GM12878 (cell line): ENCODE measurements around the gene STRBP. TPM values are rescaled to one million over a fixed set of nuclear protein-coding genes. Genes with fewer than 3 reads are reported as not detected.

ENCODE experiments used
- ATAC-seq: fragments of 200-7000 bp; cut with Tn5 transposase; 3 replicates; pipeline ENCODE4 v1.9.1; 2020; ENCODE audit warnings: mild to moderate bottlenecking, moderate library complexity
- BruUV-seq: library from RNA; stranded (reverse); fragments of 400-500 nt; replicated peaks from 2 replicates; lab custom pipeline; 2021; lab: Mats Ljungman, UMichigan
- CTCF ChIA-PET: fragments of 300-600 bp; sonication (Branson Sonifier 250); formaldehyde crosslinking; extraction: SDS; loops from one replicate; lab custom pipeline; 2021; ENCODE audit warnings: inconsistent platforms; lab: Yijun Ruan, JAX
- POLR2A ChIA-PET: fragments of 350-600 bp; formaldehyde crosslinking; extraction: SDS; loops from one replicate; lab custom pipeline; 2021; ENCODE audit warnings: inconsistent platforms; lab: Charles Lee
- RAD21 ChIA-PET: fragments of 300-600 bp; sonication (Branson Sonifier 250); formaldehyde crosslinking; loops from one replicate; lab custom pipeline; 2023; ENCODE audit warnings: antibody characterized with exemption; ENCODE audit not compliant: unreplicated experiment; lab: Charles Lee
- SMC1A ChIA-PET: fragments of 300-600 bp; sonication (Branson Sonifier 250); formaldehyde crosslinking; loops from one replicate; lab custom pipeline; 2023; ENCODE audit not compliant: unreplicated experiment, uncharacterized antibody; lab: Charles Lee
- DNase-seq: peaks from one replicate; pipeline ENCODE4 v3.0.0-alpha.2; 2011; ENCODE audit warnings: low read depth, low spot score
- FAIRE-seq: peaks from 3 replicates; lab custom pipeline; 2011; peaks lifted over from hg19 to GRCh38; lab: Jason Lieb, UNC
- H2AFZ ChIP-seq: 2 replicates; pipeline ENCODE4 v1.6.0; 2011; ENCODE audit warnings: low read depth, low read length, control low read depth; ENCODE audit not compliant: control insufficient read depth
- H3K27ac ChIP-seq: 2 replicates; pipeline ENCODE4 v1.5.1; 2011; ENCODE audit warnings: control low read depth; ENCODE audit not compliant: control insufficient read depth, insufficient read depth
- H3K27me3 ChIP-seq, 2 experiments: replicated peaks in 1 of 2; 2 replicates each; pipeline versions ENCODE4 v1.6.0 to v1.6.1; 2011; ENCODE audit warnings: low read length in 1 of 2; ENCODE audit not compliant: control insufficient read depth in 2 of 2, insufficient read depth in 2 of 2
- H3K36me3 ChIP-seq, 2 experiments: 2 replicates each; pipeline ENCODE4 v1.5.1; 2011; ENCODE audit warnings: low read length in 1 of 2; ENCODE audit not compliant: control insufficient read depth in 2 of 2, insufficient read depth in 2 of 2
- H3K4me1 ChIP-seq: 2 replicates; pipeline ENCODE4 v1.6.1; 2011; ENCODE audit warnings: mild to moderate bottlenecking, low read length, moderate library complexity, mixed read lengths; ENCODE audit not compliant: control insufficient read depth, insufficient read depth
- H3K4me2 ChIP-seq: 2 replicates; pipeline ENCODE4 v1.6.0; 2011; ENCODE audit warnings: control low read depth; ENCODE audit not compliant: control insufficient read depth, insufficient read depth
- H3K4me3 ChIP-seq: fragments of 200-600 bp; sonication (generic); 2 replicates; pipeline ENCODE4 v1.5.1; 2016
- H3K79me2 ChIP-seq: 2 replicates; pipeline ENCODE4 v1.6.0; 2011; ENCODE audit warnings: low read length; ENCODE audit not compliant: control insufficient read depth, insufficient read depth
- H3K9ac ChIP-seq: 2 replicates; pipeline ENCODE4 v1.8.0; 2011; ENCODE audit warnings: low read length, control low read depth, mixed read lengths; ENCODE audit not compliant: control insufficient read depth, insufficient read depth
- H3K9me3 ChIP-seq: replicated peaks from 3 replicates; pipeline ENCODE4 v1.5.1; 2011; ENCODE audit warnings: mild to moderate bottlenecking, low read length; ENCODE audit not compliant: control insufficient read depth, insufficient read depth
- H4K20me1 ChIP-seq: 2 replicates; pipeline ENCODE4 v1.6.0; 2011; ENCODE audit not compliant: control insufficient read depth, insufficient read depth
- ATF7 ChIP-seq: fragments of 450-650 bp; IDR thresholded peaks from 2 replicates; pipeline ENCODE4 v1.6.1; 2016; ENCODE audit warnings: low read depth, mild to moderate bottlenecking
- BHLHE40 ChIP-seq, 2 experiments: fragments of 450-650 bp in 1 of 2; IDR thresholded peaks; 2 replicates each; pipeline ENCODE4 v1.6.1; 2011 to 2017; ENCODE audit warnings: low read depth in 2 of 2, borderline replicate concordance in 1 of 2, improper control_type of control experiment in 1 of 2, low read length in 1 of 2, mild to moderate bottlenecking in 1 of 2
- CBFB ChIP-seq: IDR thresholded peaks from 2 replicates; pipeline ENCODE4 v1.6.1; 2016; ENCODE audit warnings: antibody characterized with exemption, low read depth
- EGR1 ChIP-seq, 2 experiments: IDR thresholded peaks; 1 replicate in 1 of 2; 2 replicates in 1 of 2; pipeline ENCODE4 v1.6.1; 2011 to 2012; ENCODE audit warnings: low read depth in 2 of 2, low read length in 2 of 2, borderline replicate concordance in 1 of 2, mild to moderate bottlenecking in 1 of 2, moderate library complexity in 1 of 2
- ETV6 ChIP-seq, 2 experiments: fragments of 450-650 bp in 1 of 2; IDR thresholded peaks in 1 of 2; conservative IDR thresholded peaks in 1 of 2; 2 replicates each; pipeline ENCODE4 v1.6.1; 2014; ENCODE audit warnings: antibody characterized with exemption in 1 of 2, borderline replicate concordance in 1 of 2, low read depth in 1 of 2, mild to moderate bottlenecking in 1 of 2, moderate library complexity in 1 of 2
- JUNB ChIP-seq: IDR thresholded peaks from 2 replicates; pipeline ENCODE4 v1.6.1; 2016; ENCODE audit warnings: antibody characterized with exemption, mild to moderate bottlenecking
- NFYA ChIP-seq: IDR thresholded peaks from 2 replicates; pipeline ENCODE4 v1.6.1; 2011; ENCODE audit warnings: low read depth, mild to moderate bottlenecking, low read length, improper control_type of control experiment, borderline replicate concordance
- NR2F1 ChIP-seq: fragments of 450-650 bp; conservative IDR thresholded peaks from 2 replicates; pipeline ENCODE4 v1.6.1; 2017; ENCODE audit warnings: mild to moderate bottlenecking
- PKNOX1 ChIP-seq: fragments of 450-650 bp; IDR thresholded peaks from 2 replicates; pipeline ENCODE4 v1.6.1; 2016; ENCODE audit warnings: mild to moderate bottlenecking
- POLR2AphosphoS2 ChIP-seq: IDR thresholded peaks from 2 replicates; pipeline ENCODE4 v1.6.1; 2011; ENCODE audit warnings: low read depth, mild to moderate bottlenecking, low read length, improper control_type of control experiment, moderate library complexity
- RELA ChIP-seq: fragments of 450-650 bp; IDR thresholded peaks from 2 replicates; pipeline ENCODE4 v1.8.0; 2014; ENCODE audit warnings: borderline replicate concordance; ENCODE audit not compliant: partially characterized antibody
- SUPT20H ChIP-seq: IDR thresholded peaks from 2 replicates; pipeline ENCODE4 v1.6.1; 2011; ENCODE audit warnings: low read depth, mild to moderate bottlenecking, low read length, moderate library complexity, borderline replicate concordance; ENCODE audit not compliant: control insufficient read depth
- TARDBP ChIP-seq: IDR thresholded peaks from 2 replicates; pipeline ENCODE4 v1.6.1; 2016; ENCODE audit warnings: borderline replicate concordance
- USF1 ChIP-seq: IDR thresholded peaks from 2 replicates; pipeline ENCODE4 v1.6.1; 2011; ENCODE audit warnings: borderline replicate concordance, low read depth, mild to moderate bottlenecking, moderate library complexity, mixed read lengths, low read length; ENCODE audit not compliant: insufficient read depth; ENCODE audit errors: extremely low read length
- WGBS: methylation state at CpG from one replicate; pipeline ENCODE4 v1.1.6; 2016; ENCODE audit warnings: low lambda C conversion rate; ENCODE audit not compliant: insufficient replicate concordance, insufficient coverage; ENCODE audit errors: missing lambda C conversion rate; 5-methylcytosine and 5-hydroxymethylcytosine counted together
- in situ Hi-C: fragments of 300-500 bp; cut with MboI; formaldehyde crosslinking; loops from 9 replicates; pipeline ENCODE4 v1.14.3; 2018; ENCODE audit warnings: mixed read lengths
- intact Hi-C: fragments of 100-400 bp; cut with micrococcal nuclease; formaldehyde crosslinking; loops from one replicate; pipeline ENCODE4 v1.14.2; 2022; ENCODE audit not compliant: unreplicated experiment
- polyA plus RNA-seq, 11 experiments: library from polyadenylated mRNA; depleted of rRNA in 4 of 11; unstranded in 6 of 11; stranded (reverse) in 5 of 11; fragments of >200 nt; fragmentation: Nextera tagmentation in 4 of 11; fragmentation: Illumina TruSeq in 1 of 11; extraction: Ambion mirVana in 4 of 11; extraction: Trizol in 1 of 11; gene quantifications; 1 replicate in 1 of 11; 2 replicates in 10 of 11; pipeline versions ENCODE4 v1.2.1 to v1.2.3, GENCODE V29; 2011 to 2016; ENCODE audit warnings: inconsistent platforms in 2 of 11, missing spikeins in 2 of 11, low read depth in 1 of 11
- total RNA-seq, 4 experiments: library from RNA; depleted of rRNA in 3 of 4; stranded (reverse); fragments of >200 nt in 3 of 4; fragmentation: Illumina TruSeq in 1 of 4; extraction: Trizol in 1 of 4; gene quantifications; 2 replicates each; pipeline versions ENCODE4 v1.2.1 to v1.2.3, GENCODE V29; 2013 to 2021

Gene STRBP
- total and polyA plus RNA-seq, 10 of the 15 experiments (the other 5 are each of a cell fraction or from before 2014, with no cell fraction given), result 31.0 to 96.8 (median 71.4) TPM

- TF ChIP-seq ATF7, result 0 out of 2 replicates have a peak, but pooled peaks have one; percentile 30
These were observed 33.5 kb downstream of the STRBP start (continued) for GRCh38 chr9:123234853-123235252.

- SMC1A ChIA-PET, result interaction anchor here (0.6 to 3.0 kb wide), 13 partner anchors 9 to 329 kb away, joined by 3 to 20 read pairs (median 7); no protein-coding TSS in a partner anchor
These were observed 36.1 kb downstream of the STRBP start for GRCh38 chr9:123232332-123232731.

More at GRCh38 chr9:123232332-123232731, 36.1 kb downstream of the STRBP start:
- peaks cover 0 to 7% of the 10 kb centered on the region in 2 experiments; a peak in 3 of 4 replicates for H3K36me3 ChIP-seq
- FAIRE-seq, result no peak
- no peak for TF ChIP-seq NR2F1
- no peak for TF ChIP-seq RELA
- TF ChIP-seq BHLHE40 (IDR thresholded peaks at IDR 0.05; ENCODE audit: borderline replicate concordance in 1 of 2, low read depth in 2 of 2, low read length in 1 of 2), result no peak
- TF ChIP-seq ETV6 (conservative IDR thresholded peaks at IDR 0.05 in 1 of 2, IDR thresholded peaks at IDR 0.05 in 1 of 2; ENCODE audit: borderline replicate concordance in 1 of 2, low read depth in 1 of 2), result no peak
- TF ChIP-seq NFYA, result no peak
- TF ChIP-seq POLR2AphosphoS2, result no peak
- TF ChIP-seq CBFB, result no peak
- no peak for TF ChIP-seq PKNOX1
- TF ChIP-seq EGR1 (IDR thresholded peaks at IDR 0.05; ENCODE audit: borderline replicate concordance in 1 of 2, low read depth in 2 of 2, low read length in 2 of 2), result no peak
- TF ChIP-seq USF1, result no peak
- TF ChIP-seq TARDBP, result no peak
- TF ChIP-seq JUNB, result no peak
- no peak for TF ChIP-seq SUPT20H
- H4K20me1 ChIP-seq, result no peaks in the 10 kb centered on the region
- H3K4me2 ChIP-seq, result no peak overlapping the region
- POLR2A ChIA-PET, result interaction anchor here (0.6 to 0.9 kb wide), 2 partner anchors 14 to 38 kb away, joined by 3 read pairs; no protein-coding TSS in a partner anchor
- intact Hi-C loops, result no loop called here
- H3K9ac ChIP-seq, result no peak overlapping the region
- 100% methylated on average over 3 of the region's 3 CpGs for WGBS
- H3K79me2 ChIP-seq, result peaks cover 29% of the 10 kb centered on the region
- H3K4me1 ChIP-seq, result peaks cover 23% of the 10 kb centered on the region
- CTCF ChIA-PET, result interaction anchor here (0.8 to 3.0 kb wide), 5 partner anchors 10 to 151 kb away, joined by 3 to 16 read pairs (median 6); no protein-coding TSS in a partner anchor
- ATAC-seq, result no peak
- peaks cover 3% of the 10 kb centered on the region; the same call in 1 of the 3 replicates for H3K9me3 ChIP-seq
- DNase-seq, result no peak
- in situ Hi-C loops, result loop anchor here (5.0 kb wide), 1 partner anchor 110 kb away; no protein-coding TSS in a partner anchor
- BruUV-seq, result no TSS peak
- H3K27me3 ChIP-seq, result no peaks in the 10 kb centered on the region
- H3K4me3 ChIP-seq, result no peak overlapping the region
- H2AFZ ChIP-seq, result no peak overlapping the region
- no peak overlapping the region for H3K27ac ChIP-seq
- RAD21 ChIA-PET, result interaction anchor here (0.6 to 1.5 kb wide), 3 partner anchors 106 to 117 kb away, joined by 4 to 8 read pairs (median 4); no protein-coding TSS in a partner anchor
